WTC11 (cell line): ENCODE results near the gene FICD. TPM values are rescaled to one million over a fixed set of nuclear protein-coding genes. Genes with fewer than 3 reads are reported as not detected.

ENCODE experiments used
- ATAC-seq: fragments of 200-7000 bp; cut with Tn5 transposase; 2 replicates; pipeline ENCODE4 v1.10.0; 2021; ENCODE audit warnings: mild to moderate bottlenecking, moderate library complexity
- CTCF ChIA-PET: fragments of 300-600 bp; sonication (Branson Sonifier 250); formaldehyde crosslinking; loops from one replicate; lab custom pipeline; 2021; ENCODE audit warnings: antibody characterized with exemption; lab: Charles Lee
- POLR2A ChIA-PET: fragments of 350-600 bp; sonication (Branson Sonifier 250); formaldehyde crosslinking; loops from one replicate; lab custom pipeline; 2021; ENCODE audit warnings: antibody characterized with exemption; lab: Charles Lee
- DNase-seq: peaks from one replicate; pipeline ENCODE4 v3.0.0; 2021; ENCODE audit warnings: low spot score
- H3K27ac Mint-ChIP-seq: 2 replicates; pipeline ENCODE4 v1.8.0; 2021; ENCODE audit warnings: mixed read lengths
- H3K27me3 Mint-ChIP-seq: 2 replicates; pipeline ENCODE4 v1.8.0; 2021; ENCODE audit warnings: low read depth, mild to moderate bottlenecking, moderate library complexity, mixed read lengths
- H3K36me3 Mint-ChIP-seq: 2 replicates; pipeline ENCODE4 v1.8.0; 2021; ENCODE audit warnings: mixed read lengths
- H3K4me1 Mint-ChIP-seq: 2 replicates; pipeline ENCODE4 v1.8.0; 2022; ENCODE audit warnings: mixed read lengths
- H3K4me3 Mint-ChIP-seq: 2 replicates; pipeline ENCODE4 v1.8.0; 2021; ENCODE audit warnings: mild to moderate bottlenecking, moderate library complexity, mixed read lengths
- H3K9me3 Mint-ChIP-seq: 2 replicates; pipeline ENCODE4 v1.8.0; 2021; ENCODE audit warnings: mixed read lengths
- ATF3 ChIP-seq: sonication (generic); formaldehyde crosslinking; conservative IDR thresholded peaks from 2 replicates; pipeline ENCODE4 v1.8.1; 2022; ENCODE audit warnings: mild to moderate bottlenecking, missing genetic modification reagents
- CDX4 ChIP-seq: fragments of 250-450 bp; sonication (Bioruptor Pico); IDR thresholded peaks from 2 replicates; pipeline ENCODE4 v1.9.0; 2021; ENCODE audit warnings: moderate library complexity, mild to moderate bottlenecking, inconsistent platforms, borderline replicate concordance
- GABPB1 ChIP-seq: sonication (generic); formaldehyde crosslinking; IDR thresholded peaks from 2 replicates; pipeline ENCODE4 v1.8.1; 2023; ENCODE audit warnings: mild to moderate bottlenecking, missing genetic modification reagents
- NR3C1 ChIP-seq: sonication (generic); formaldehyde crosslinking; conservative IDR thresholded peaks from 2 replicates; pipeline ENCODE4 v1.8.1; 2023; ENCODE audit warnings: low read depth, mild to moderate bottlenecking, missing genetic modification reagents
- SOX15 ChIP-seq: fragments of 250-450 bp; sonication (Bioruptor Pico); IDR thresholded peaks from 2 replicates; pipeline ENCODE4 v1.9.0; 2021; ENCODE audit warnings: mild to moderate bottlenecking
- TP53 ChIP-seq: sonication (generic); formaldehyde crosslinking; IDR thresholded peaks from 2 replicates; pipeline ENCODE4 v1.8.1; 2023; ENCODE audit warnings: mild to moderate bottlenecking, missing genetic modification reagents
- ZNF219 ChIP-seq: sonication (generic); formaldehyde crosslinking; IDR thresholded peaks from 2 replicates; pipeline ENCODE4 v1.8.0; 2023; ENCODE audit warnings: missing genetic modification reagents, mild to moderate bottlenecking, borderline replicate concordance
- ZNF281 ChIP-seq: sonication (generic); formaldehyde crosslinking; IDR thresholded peaks from 2 replicates; pipeline ENCODE4 v1.8.0; 2023; ENCODE audit warnings: mild to moderate bottlenecking, missing genetic modification reagents
- ZNF532 ChIP-seq: fragments of 250-450 bp; sonication (Bioruptor Pico); IDR thresholded peaks from 2 replicates; pipeline ENCODE4 v1.9.0; 2021; ENCODE audit warnings: mild to moderate bottlenecking, borderline replicate concordance
- total RNA-seq: library from RNA; stranded (reverse); gene quantifications from 3 replicates; pipeline ENCODE4 v1.2.3, GENCODE V29; 2021

The FICD gene
- total RNA-seq, 1 experiment from 2014 or later, result 6.3 TPM

- H3K27ac Mint-ChIP-seq, result no peak overlapping the region
- no peak for DNase-seq
- POLR2A ChIA-PET, result interaction anchor here (0.7 kb wide), 1 partner anchor 9 kb away, joined by 7 read pairs; no protein-coding TSS in a partner anchor
Measured at GRCh38 chr12:108559007-108559655, 44.1 kb downstream of the FICD start.

More at GRCh38 chr12:108559007-108559655, 44.1 kb downstream of the FICD start:
- no peak for ATAC-seq
- H3K36me3 Mint-ChIP-seq, result peaks cover 25% of the 10 kb centered on the region
- H3K27me3 Mint-ChIP-seq, result no peaks in the 10 kb centered on the region
- H3K4me3 Mint-ChIP-seq, result peak overlapping the region; percentile 100
- H3K9me3 Mint-ChIP-seq, result no peaks in the 10 kb centered on the region
- CTCF ChIA-PET, result interaction anchor here (1.9 kb wide), 1 partner anchor 54 kb away, joined by 4 read pairs; no protein-coding TSS in a partner anchor
- no peak for TF ChIP-seq GABPB1
- TF ChIP-seq CDX4 (CRISPR knock-in tag), result no peak
- TF ChIP-seq ZNF281 (CRISPR knock-in tag), result no peak
- TF ChIP-seq ZNF219, result no peak
- TF ChIP-seq TP53, result no peak
- no peak for TF ChIP-seq ZNF532 (CRISPR knock-in tag)
- no peak for TF ChIP-seq SOX15 (CRISPR knock-in tag)
- TF ChIP-seq ATF3 (CRISPR knock-in tag), result no peak
- no peak for TF ChIP-seq NR3C1 (CRISPR knock-in tag)
- peaks cover 42% of the 10 kb centered on the region for H3K4me1 Mint-ChIP-seq
